Cardiac septum (tissue), 1 donor: Measurements from ENCODE around the gene MRGPRX1. TPM values are rescaled to one million over a fixed set of nuclear protein-coding genes. Genes with fewer than 3 reads are reported as not detected.

Experiments used
- total RNA-seq: library from RNA; stranded (reverse); fragmentation: NEBNext Ultra II Directional; extraction: Animal tissue kit (Norgen Biotek cat#: 25700); gene quantifications from one replicate; pipeline ENCODE4 v1.2.1, GENCODE V29; 2021
- donor health status: DM: no; HTN: no; CAD: no.

The MRGPRX1 gene
- total RNA-seq, 1 donor from 2014 or later, result not detected

Other genes with a start within 250 kb of the MRGPRX1 start
- gene TMEM86A, start 240.6 kb downstream of the MRGPRX1 start, total RNA-seq, result 2.6 TPM
- 1.1 TPM for gene IGSF22, start 213.2 kb downstream of the MRGPRX1 start, total RNA-seq
- gene PTPN5, start 147.6 kb downstream of the MRGPRX1 start, total RNA-seq, result 3.8 TPM
- not detected for gene MRGPRX2, start 121.3 kb upstream of the MRGPRX1 start, total RNA-seq
- 7.8 TPM for gene ZDHHC13, start 177.8 kb upstream of the MRGPRX1 start, total RNA-seq